Activated CD4-positive, alpha-beta T cell treated with anti-CD3 and anti-CD28 coated beads, Interleukin-10, Interleukin-2, amounts not matched to agents 100 ng/mL and 50 ng/mL, durations not matched to agents 16 hours and 8 hours (primary cell): Measurements from ENCODE around the gene ADAMTS14.

Experiments
- DNase-seq: peaks from one replicate; pipeline ENCODE4 v3.0.0-alpha.2; 2020

Gene ADAMTS14

GRCh38 chr10:70738006-70738760, 65.9 kb downstream of the ADAMTS14 start:
- DNase-seq, result no peak

- no peak for DNase-seq
These were observed 66.4 kb downstream of the ADAMTS14 start for GRCh38 chr10:70738761-70739121.

- no peak for DNase-seq
These were observed 68.3 kb downstream of the ADAMTS14 start for GRCh38 chr10:70740406-70741288.

- DNase-seq, result peak; percentile 19
These were observed 70.5 kb downstream of the ADAMTS14 start for GRCh38 chr10:70742537-70743429.

- no peak for DNase-seq
These were observed 71.1 kb downstream of the ADAMTS14 start for GRCh38 chr10:70743430-70743788.

- no peak for DNase-seq
These were observed 71.6 kb downstream of the ADAMTS14 start for GRCh38 chr10:70743879-70744278.

GRCh38 chr10:70744617-70745143, 72.4 kb downstream of the ADAMTS14 start:
- DNase-seq, result no peak

- no peak for DNase-seq
These were observed 73.2 kb downstream of the ADAMTS14 start for GRCh38 chr10:70745555-70745954.

GRCh38 chr10:70747192-70747965, 75.1 kb downstream of the ADAMTS14 start:
- DNase-seq, result no peak

- DNase-seq, result no peak
These were observed 76.0 kb downstream of the ADAMTS14 start for GRCh38 chr10:70748305-70748704.

- no peak for DNase-seq
These were observed 76.7 kb downstream of the ADAMTS14 start for GRCh38 chr10:70748801-70749573.

- DNase-seq, result no peak
These were observed 77.5 kb downstream of the ADAMTS14 start for GRCh38 chr10:70749756-70750155.

GRCh38 chr10:70750156-70750703, 77.9 kb downstream of the ADAMTS14 start:
- no peak for DNase-seq

GRCh38 chr10:70751356-70751755, 79.0 kb downstream of the ADAMTS14 start:
- no peak for DNase-seq

GRCh38 chr10:70751991-70752390, 79.7 kb downstream of the ADAMTS14 start:
- no peak for DNase-seq

GRCh38 chr10:70752571-70752970, 80.3 kb downstream of the ADAMTS14 start:
- no peak for DNase-seq

- no peak for DNase-seq
These were observed 80.8 kb downstream of the ADAMTS14 start for GRCh38 chr10:70753026-70753663.

GRCh38 chr10:70753841-70754621, 81.7 kb downstream of the ADAMTS14 start:
- no peak for DNase-seq

GRCh38 chr10:70756700-70757360, 84.5 kb downstream of the ADAMTS14 start:
- DNase-seq, result no peak
